ENCODE results near the gene BPIFB6. TPM values are rescaled to one million over a fixed set of nuclear protein-coding genes. Genes with fewer than 3 reads are reported as not detected.
A peak's percentile ranks its signal among the peaks of the same experiment; 100 is the strongest.

BPIFB6 gene
- total RNA-seq = not detected
- not detected for polyA plus RNA-seq
- long read RNA-seq, donor 1 = 0 reads
- long read RNA-seq, donor 2 = 0 reads
- long read RNA-seq, donor 3 = 0 reads

- no peaks in the 10 kb centered on the region for H3K9me3 ChIP-seq
- no peak for TF ChIP-seq POLR2A (IDR thresholded peaks at IDR 0.05)
- no peak for TF ChIP-seq EP300 (IDR thresholded peaks at IDR 0.05)
- no peak for TF ChIP-seq CTCF (IDR thresholded peaks at IDR 0.05)
- H3K27ac ChIP-seq = no peak within 1 kb of the TSS
- no peak for DNase-seq
- intact Hi-C loops (cut with DNase I) = no loop called here
- H3K36me3 ChIP-seq = no peaks in the 10 kb centered on the region
- 86 to 87% (median 87%) methylated on average over 8 to 10 of the region's 10 CpGs for WGBS, 3 donors
- no peaks in the 10 kb centered on the region for H3K4me1 ChIP-seq (ENCODE audit: insufficient read depth)
- no peaks in the 10 kb centered on the region for H3K27me3 ChIP-seq
- H3K4me3 ChIP-seq = no peak within 1 kb of the TSS
These were observed at the start of gene BPIFB6 for GRCh38 chr20:33031531-33031930. BPIFB6 (plus strand) TSS chr20:33031648; CDS start chr20:33031648, 0 bp downstream.

GRCh38 chr20:32982617-32983458 is 48.6 kb upstream of the BPIFB6 start:
- Histone ChIP-seq H3K4me3 (no peak overlapping the region), H3K27me3 (no peaks in the 10 kb centered on the region), H3K4me1 (ENCODE audit: insufficient read depth) (no peaks in the 10 kb centered on the region), H3K27ac (no peak overlapping the region), H3K9me3 (no peaks in the 10 kb centered on the region), H3K36me3 (no peaks in the 10 kb centered on the region)
- TF ChIP-seq POLR2A (IDR thresholded peaks at IDR 0.05) (no peak), CTCF (IDR thresholded peaks at IDR 0.05) (no peak), EP300 (IDR thresholded peaks at IDR 0.05) (no peak)
- intact Hi-C loops (cut with DNase I) = no loop called here
- peak in 1 of 5 donors; percentile 37 for DNase-seq
- 22 to 30% (median 28%) methylated on average over 10 of the region's 10 CpGs for WGBS, 3 donors

GRCh38 chr20:32983459-32984112 is 47.9 kb upstream of the BPIFB6 start:
- WGBS, 3 donors = 79 to 85% (median 84%) methylated on average over 12 of the region's 12 CpGs
- Histone ChIP-seq H3K9me3 (no peaks in the 10 kb centered on the region), H3K27me3 (no peaks in the 10 kb centered on the region), H3K27ac (no peak overlapping the region), H3K4me1 (ENCODE audit: insufficient read depth) (no peaks in the 10 kb centered on the region), H3K4me3 (no peak overlapping the region), H3K36me3 (no peaks in the 10 kb centered on the region)
- TF ChIP-seq POLR2A (IDR thresholded peaks at IDR 0.05) = no peak
- TF ChIP-seq CTCF (IDR thresholded peaks at IDR 0.05) = no peak
- TF ChIP-seq EP300 (IDR thresholded peaks at IDR 0.05) = no peak
- no peak for DNase-seq
- intact Hi-C loops (cut with DNase I) = no loop called here

GRCh38 chr20:32984196-32984595 is 47.3 kb upstream of the BPIFB6 start:
- no peaks in the 10 kb centered on the region for H3K27me3 ChIP-seq
- WGBS, 3 donors = 53 to 61% (median 58%) methylated on average over 7 of the region's 7 CpGs
- no peak overlapping the region for H3K4me3 ChIP-seq
- TF ChIP-seq EP300 (IDR thresholded peaks at IDR 0.05) = no peak
- H3K27ac ChIP-seq = no peak overlapping the region
- intact Hi-C loops (cut with DNase I) = no loop called here
- H3K4me1 ChIP-seq (ENCODE audit: insufficient read depth) = no peaks in the 10 kb centered on the region
- H3K9me3 ChIP-seq = no peaks in the 10 kb centered on the region
- no peaks in the 10 kb centered on the region for H3K36me3 ChIP-seq
- DNase-seq = no peak
